ENCODE data around the gene GLMP. TPM values are rescaled to one million over a fixed set of nuclear protein-coding genes. Genes with fewer than 3 reads are reported as not detected.

Gene GLMP
- total RNA-seq, 4 donors from 2014 or later = 35.5 to 78.1 (median 42.8) TPM

GRCh38 chr1:156251527-156251926 is 44.0 kb downstream of the GLMP start:
- H3K27me3 ChIP-seq = no peaks in the 10 kb centered on the region
- no peak overlapping the region for H3K4me3 ChIP-seq
- H3K27ac ChIP-seq = no peak overlapping the region
- 46% methylated on average over 3 of the region's 3 CpGs for WGBS
- TF ChIP-seq POLR2AphosphoS5 (IDR thresholded peaks at IDR 0.05) (no peak), CTCF (IDR thresholded peaks at IDR 0.05) (no peak), POLR2A (IDR thresholded peaks at IDR 0.05) (no peak), EP300 (IDR thresholded peaks at IDR 0.05) (no peak)
- peaks cover 58% of the 10 kb centered on the region for H3K4me1 ChIP-seq
- no peak for DNase-seq (ENCODE audit: low spot score in 2 of 2)
- H3K9me3 ChIP-seq = no peaks in the 10 kb centered on the region
- peaks cover 69% of the 10 kb centered on the region for H3K36me3 ChIP-seq

DNA sequence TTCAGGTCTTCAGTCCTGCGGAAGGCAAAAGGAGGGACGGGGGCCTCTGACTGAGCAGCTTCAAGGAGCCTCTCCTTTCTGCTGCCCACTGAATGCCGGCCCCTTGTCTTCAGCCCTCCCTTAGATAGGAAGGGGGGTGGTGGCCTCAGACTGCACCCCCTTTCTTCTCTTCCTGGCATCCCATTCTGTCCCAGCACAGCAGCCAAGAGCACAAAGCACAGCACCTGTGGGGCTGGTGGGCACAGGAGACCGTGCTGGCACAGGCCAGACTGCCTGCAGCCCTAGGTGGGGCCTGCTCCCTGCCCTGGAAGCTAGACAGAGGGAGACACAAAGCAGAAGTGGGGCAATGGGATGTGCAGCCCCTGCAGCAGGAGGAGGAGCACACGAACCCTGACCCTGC is 45.9 kb downstream of the GLMP start:
- DNase-seq (ENCODE audit: low spot score in 2 of 2) = no peak
- H3K36me3 ChIP-seq = peaks cover 56% of the 10 kb centered on the region
- TF ChIP-seq CTCF (IDR thresholded peaks at IDR 0.05) = no peak
- TF ChIP-seq EP300 (IDR thresholded peaks at IDR 0.05) = no peak
- TF ChIP-seq POLR2A (IDR thresholded peaks at IDR 0.05) = no peak
- TF ChIP-seq POLR2AphosphoS5 (IDR thresholded peaks at IDR 0.05) = no peak
- H3K27me3 ChIP-seq = peaks cover 6% of the 10 kb centered on the region
- H3K4me1 ChIP-seq = peaks cover 77% of the 10 kb centered on the region
- no peaks in the 10 kb centered on the region for H3K9me3 ChIP-seq
- no peak overlapping the region for H3K4me3 ChIP-seq
- H3K27ac ChIP-seq = no peak overlapping the region
- WGBS = 60% methylated on average over 5 of the region's 5 CpGs

GRCh38 chr1:156248323-156248683 is 47.2 kb downstream of the GLMP start:
- Histone ChIP-seq H3K27ac (peak overlapping the region; percentile 38), H3K36me3 (peaks cover 44% of the 10 kb centered on the region), H3K9me3 (no peaks in the 10 kb centered on the region), H3K4me3 (no peak overlapping the region), H3K27me3 (peaks cover 6% of the 10 kb centered on the region), H3K4me1 (peaks cover 83% of the 10 kb centered on the region)
- no peak for DNase-seq (ENCODE audit: low spot score in 2 of 2)
- WGBS = 59% methylated on average over 4 of the region's 4 CpGs
- TF ChIP-seq EP300 (IDR thresholded peaks at IDR 0.05) = no peak
- TF ChIP-seq CTCF (IDR thresholded peaks at IDR 0.05) = no peak
- no peak for TF ChIP-seq POLR2A (IDR thresholded peaks at IDR 0.05)
- TF ChIP-seq POLR2AphosphoS5 (IDR thresholded peaks at IDR 0.05) = no peak

- DNase-seq (ENCODE audit: low spot score in 2 of 2) = no peak
- Histone ChIP-seq H3K4me1 (peaks cover 83% of the 10 kb centered on the region), H3K27me3 (peaks cover 6% of the 10 kb centered on the region), H3K36me3 (peaks cover 38% of the 10 kb centered on the region), H3K4me3 (no peak within 1 kb of the TSS), H3K27ac (peak within 1 kb of the TSS; percentile 41), H3K9me3 (no peaks in the 10 kb centered on the region)
- TF ChIP-seq POLR2AphosphoS5 (IDR thresholded peaks at IDR 0.05) = no peak
- no peak for TF ChIP-seq EP300 (IDR thresholded peaks at IDR 0.05)
- TF ChIP-seq POLR2A (IDR thresholded peaks at IDR 0.05) = no peak
- no peak for TF ChIP-seq CTCF (IDR thresholded peaks at IDR 0.05)
- 36% methylated on average over 14 of the region's 16 CpGs for WGBS
Measured at GRCh38 chr1:156247460-156248322, 47.8 kb downstream of the GLMP start, which contains the start of gene PAQR6. Gene PAQR6, minus strand, starts transcription at chr1:156248056. Its CDS starts 1,325 bp downstream, at chr1:156246731.

DNA sequence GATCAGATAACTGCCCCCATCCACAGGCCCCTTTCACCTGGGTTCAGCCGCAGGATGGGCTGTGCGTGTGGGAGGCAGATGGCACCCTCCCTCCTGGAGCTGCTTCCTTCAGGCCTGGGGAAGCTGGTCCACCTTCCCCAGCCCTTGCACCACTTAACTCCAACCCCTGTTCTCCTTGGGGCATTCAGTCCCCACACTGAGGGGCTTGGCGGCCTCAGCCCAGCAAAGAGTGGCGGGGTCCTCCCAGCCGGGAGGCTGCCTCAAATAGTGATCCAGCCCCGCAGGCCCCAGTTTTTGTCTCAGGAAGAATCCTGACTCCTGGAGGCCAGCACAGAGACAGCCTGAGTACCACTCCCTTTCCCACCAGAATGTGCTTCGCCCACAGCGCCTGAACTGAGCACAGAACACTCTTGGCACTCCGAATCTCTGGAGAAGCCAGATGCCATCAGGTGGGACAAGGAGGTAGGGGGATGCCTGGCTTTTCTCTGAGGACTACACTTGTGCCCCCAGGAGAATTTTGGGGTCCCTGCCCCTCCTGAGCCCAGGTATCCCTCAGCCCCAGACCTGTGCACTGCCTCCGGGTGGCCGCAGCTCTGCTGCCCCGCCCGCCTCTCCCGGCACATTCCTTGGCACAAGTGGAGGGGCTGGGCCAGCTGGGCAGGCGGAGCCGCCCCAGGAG is 48.6 kb downstream of the GLMP start:
- 31% methylated on average over 10 of the region's 16 CpGs for WGBS
- Histone ChIP-seq H3K36me3 (peaks cover 30% of the 10 kb centered on the region), H3K4me1 (peaks cover 81% of the 10 kb centered on the region), H3K27me3 (peaks cover 6% of the 10 kb centered on the region), H3K27ac (peak overlapping the region; percentile 41), H3K4me3 (no peak overlapping the region), H3K9me3 (no peaks in the 10 kb centered on the region)
- DNase-seq (ENCODE audit: low spot score in 2 of 2) = peak in 1 of 2 donors; percentile 69
- TF ChIP-seq EP300 (IDR thresholded peaks at IDR 0.05) (no peak), POLR2AphosphoS5 (IDR thresholded peaks at IDR 0.05) (no peak), CTCF (IDR thresholded peaks at IDR 0.05) (no peak), POLR2A (IDR thresholded peaks at IDR 0.05) (no peak)
